WTC11 (cell line): ENCODE measurements around the gene ZC2HC1C.

Experiments
- ETV6 ChIP-seq: sonication (generic); formaldehyde crosslinking; IDR thresholded peaks from 2 replicates; pipeline ENCODE4 v1.8.1; 2022; ENCODE audit warnings: mild to moderate bottlenecking, missing genetic modification reagents
- JUN ChIP-seq: sonication (generic); formaldehyde crosslinking; IDR thresholded peaks from 2 replicates; pipeline ENCODE4 v1.8.0; 2023; ENCODE audit warnings: mild to moderate bottlenecking, missing genetic modification reagents
- TEAD4 ChIP-seq: sonication (generic); formaldehyde crosslinking; IDR thresholded peaks from 2 replicates; pipeline ENCODE4 v1.8.0; 2022; ENCODE audit warnings: mild to moderate bottlenecking, missing genetic modification reagents
- USF2 ChIP-seq: sonication (generic); formaldehyde crosslinking; IDR thresholded peaks from 2 replicates; pipeline ENCODE4 v1.8.1; 2023; ENCODE audit warnings: mild to moderate bottlenecking, missing genetic modification reagents, moderate library complexity
- TF ChIP-seq, protein P1 (sequence below): fragments of 200-600 bp; IDR thresholded peaks from 2 replicates; pipeline ENCODE4 v1.8.0; 2022; ENCODE audit warnings: antibody characterized with exemption

DNA sequence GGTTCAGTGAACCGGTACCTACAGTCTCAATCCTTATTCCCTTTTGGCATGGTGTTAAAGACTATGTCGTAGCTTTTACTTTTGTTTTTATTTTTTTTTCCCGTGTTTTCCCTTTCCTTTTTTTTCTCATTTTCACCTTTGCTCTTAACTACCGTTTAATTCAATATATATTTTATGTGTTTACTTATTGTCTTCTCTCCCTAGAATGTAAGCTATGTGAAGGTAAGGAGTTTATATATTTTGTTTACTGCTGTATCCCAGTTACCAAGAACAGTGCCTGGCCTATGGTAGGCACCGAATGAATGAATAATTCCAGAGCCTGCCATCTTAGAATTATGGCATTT is 17.9 kb upstream of the ZC2HC1C start:
- TF ChIP-seq JUN (CRISPR knock-in tag) (no peak), USF2 (CRISPR knock-in tag) (no peak), TEAD4 (no peak), ETV6 (CRISPR knock-in tag) (no peak)
- TF ChIP-seq, protein P1, sequence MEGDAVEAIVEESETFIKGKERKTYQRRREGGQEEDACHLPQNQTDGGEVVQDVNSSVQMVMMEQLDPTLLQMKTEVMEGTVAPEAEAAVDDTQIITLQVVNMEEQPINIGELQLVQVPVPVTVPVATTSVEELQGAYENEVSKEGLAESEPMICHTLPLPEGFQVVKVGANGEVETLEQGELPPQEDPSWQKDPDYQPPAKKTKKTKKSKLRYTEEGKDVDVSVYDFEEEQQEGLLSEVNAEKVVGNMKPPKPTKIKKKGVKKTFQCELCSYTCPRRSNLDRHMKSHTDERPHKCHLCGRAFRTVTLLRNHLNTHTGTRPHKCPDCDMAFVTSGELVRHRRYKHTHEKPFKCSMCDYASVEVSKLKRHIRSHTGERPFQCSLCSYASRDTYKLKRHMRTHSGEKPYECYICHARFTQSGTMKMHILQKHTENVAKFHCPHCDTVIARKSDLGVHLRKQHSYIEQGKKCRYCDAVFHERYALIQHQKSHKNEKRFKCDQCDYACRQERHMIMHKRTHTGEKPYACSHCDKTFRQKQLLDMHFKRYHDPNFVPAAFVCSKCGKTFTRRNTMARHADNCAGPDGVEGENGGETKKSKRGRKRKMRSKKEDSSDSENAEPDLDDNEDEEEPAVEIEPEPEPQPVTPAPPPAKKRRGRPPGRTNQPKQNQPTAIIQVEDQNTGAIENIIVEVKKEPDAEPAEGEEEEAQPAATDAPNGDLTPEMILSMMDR, result no peak
